Activated naive CD8-positive, alpha-beta T cell treated with anti-CD3 and anti-CD28 coated beads, Interleukin-2, amount 50 U/mL, for 16 hours (primary cell): ENCODE data around the gene PIGH.

Experiments used
- DNase-seq: peaks from one replicate; pipeline ENCODE4 v3.0.0-alpha.2; 2020; ENCODE audit warnings: low read depth, low spot score

PIGH gene

DNA sequence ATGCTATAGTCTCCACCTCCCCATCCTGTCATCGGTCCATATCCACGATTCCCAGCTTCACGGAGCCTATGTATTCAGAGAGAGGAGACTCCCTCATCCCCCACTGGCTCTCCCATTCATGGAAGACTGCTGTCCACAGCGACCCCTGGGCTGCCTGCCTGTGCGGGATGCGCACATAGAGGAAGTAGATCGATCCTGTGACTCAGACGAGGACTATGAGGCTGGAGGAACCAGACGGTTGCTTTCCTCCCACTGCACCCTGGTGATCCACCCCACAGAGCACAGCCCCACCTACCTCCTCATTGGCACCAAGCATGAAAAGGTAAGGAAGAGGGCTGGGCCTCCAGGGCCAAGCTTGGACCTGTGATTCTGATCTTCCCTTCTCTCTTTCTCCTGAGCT lies 24.4 kb downstream of the PIGH start:
- DNase-seq: no peak

GRCh38 chr14:67574806-67575205 lies 25.3 kb downstream of the PIGH start:
- DNase-seq: no peak

- DNase-seq: no peak
These were observed 25.9 kb downstream of the PIGH start for GRCh38 chr14:67574156-67574555.

DNA sequence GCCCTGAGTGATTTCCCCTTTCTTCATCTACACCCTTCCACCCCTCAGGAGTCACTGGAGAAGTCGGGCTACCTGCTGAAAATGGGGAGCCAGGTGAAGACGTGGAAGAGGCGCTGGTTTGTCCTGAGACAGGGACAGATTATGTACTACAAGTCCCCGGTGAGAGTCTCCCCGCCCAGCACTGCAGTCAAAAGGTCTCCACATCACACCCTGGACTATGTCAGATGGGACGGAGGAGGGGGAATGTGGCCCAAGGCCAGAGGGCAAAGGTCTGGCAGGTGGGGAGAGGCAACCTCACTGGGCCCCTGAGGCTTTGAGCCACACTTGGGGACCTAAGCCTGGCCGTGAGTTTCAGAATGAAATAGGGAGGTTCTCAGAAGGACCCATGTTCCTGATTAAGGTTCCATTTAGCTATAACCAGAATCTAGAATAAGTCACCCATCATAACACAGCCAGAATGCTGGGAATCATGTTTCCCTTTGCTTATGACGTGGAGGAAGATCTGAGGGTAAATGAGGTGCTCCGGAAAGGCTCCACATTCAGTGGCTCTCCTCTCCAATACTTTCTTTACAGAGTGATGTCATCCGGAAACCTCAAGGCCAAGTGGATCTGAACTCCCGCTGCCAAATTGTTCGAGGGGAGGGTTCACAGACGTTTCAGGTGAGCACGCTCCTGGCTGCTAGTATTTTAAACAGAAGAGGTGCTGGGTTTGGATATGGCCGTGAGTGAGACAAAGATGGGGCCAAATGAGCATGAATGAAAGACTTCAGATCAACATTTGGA lies 26.6 kb downstream of the PIGH start:
- no peak for DNase-seq

DNA sequence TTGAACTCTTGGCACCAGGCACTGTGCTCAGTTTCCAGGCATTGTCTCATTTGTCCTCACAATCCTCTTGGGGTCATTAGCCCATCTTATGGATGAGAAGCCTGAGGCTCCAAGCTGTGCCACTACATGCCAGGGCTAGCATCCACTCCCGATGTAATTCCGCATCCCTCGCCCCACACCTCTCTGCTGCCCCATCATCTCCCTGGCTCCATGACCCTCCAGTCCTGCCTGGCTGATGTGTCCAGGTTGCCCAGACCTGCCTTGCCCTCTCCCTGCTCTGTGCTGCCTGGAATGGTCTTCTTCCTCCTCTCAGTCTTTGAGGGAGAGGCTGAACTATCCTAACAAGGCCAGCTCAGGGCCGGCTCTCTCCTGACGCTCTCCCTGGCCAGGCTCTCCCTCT lies 27.5 kb downstream of the PIGH start:
- no peak for DNase-seq

GRCh38 chr14:67571991-67572323 lies 28.1 kb downstream of the PIGH start:
- DNase-seq: no peak

DNA sequence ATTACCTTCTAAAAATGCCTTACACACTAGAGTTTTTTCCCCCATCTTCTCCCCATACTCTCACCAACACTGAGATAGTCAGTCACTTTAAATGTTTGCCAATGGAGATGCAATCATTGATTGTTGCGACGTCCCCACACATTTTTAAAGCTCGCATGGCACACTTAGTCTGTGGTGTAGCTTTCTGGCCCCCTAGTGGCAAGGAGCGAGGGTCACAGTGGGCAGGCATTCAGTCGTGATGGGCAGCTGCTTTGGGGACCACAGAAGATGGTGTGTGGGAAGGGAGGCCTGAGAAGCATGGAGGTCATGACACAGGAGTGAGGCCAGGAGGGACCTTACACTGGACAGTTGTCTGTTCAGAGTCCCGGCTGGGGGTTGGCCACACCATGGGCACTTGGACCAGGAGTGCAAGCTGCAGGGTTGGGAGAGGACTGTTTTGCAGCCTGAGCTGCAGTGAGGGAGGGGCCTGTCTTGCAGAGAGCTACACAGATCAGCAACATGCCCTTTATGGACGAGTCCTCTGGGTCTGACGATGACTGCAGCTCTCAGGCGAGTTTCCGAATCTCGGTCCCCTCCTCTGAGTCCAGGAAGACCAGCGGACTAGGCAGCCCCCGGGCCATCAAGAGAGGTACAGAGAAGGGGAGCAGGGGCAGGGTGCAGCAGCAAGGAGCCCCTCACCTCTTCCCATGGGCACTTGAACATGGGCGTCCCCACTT lies 28.6 kb downstream of the PIGH start:
- peak; percentile 28 for DNase-seq

- DNase-seq: no peak
These were observed 29.6 kb downstream of the PIGH start for GRCh38 chr14:67570453-67570852.

GRCh38 chr14:67569651-67570290 lies 30.3 kb downstream of the PIGH start:
- DNase-seq: no peak

DNA sequence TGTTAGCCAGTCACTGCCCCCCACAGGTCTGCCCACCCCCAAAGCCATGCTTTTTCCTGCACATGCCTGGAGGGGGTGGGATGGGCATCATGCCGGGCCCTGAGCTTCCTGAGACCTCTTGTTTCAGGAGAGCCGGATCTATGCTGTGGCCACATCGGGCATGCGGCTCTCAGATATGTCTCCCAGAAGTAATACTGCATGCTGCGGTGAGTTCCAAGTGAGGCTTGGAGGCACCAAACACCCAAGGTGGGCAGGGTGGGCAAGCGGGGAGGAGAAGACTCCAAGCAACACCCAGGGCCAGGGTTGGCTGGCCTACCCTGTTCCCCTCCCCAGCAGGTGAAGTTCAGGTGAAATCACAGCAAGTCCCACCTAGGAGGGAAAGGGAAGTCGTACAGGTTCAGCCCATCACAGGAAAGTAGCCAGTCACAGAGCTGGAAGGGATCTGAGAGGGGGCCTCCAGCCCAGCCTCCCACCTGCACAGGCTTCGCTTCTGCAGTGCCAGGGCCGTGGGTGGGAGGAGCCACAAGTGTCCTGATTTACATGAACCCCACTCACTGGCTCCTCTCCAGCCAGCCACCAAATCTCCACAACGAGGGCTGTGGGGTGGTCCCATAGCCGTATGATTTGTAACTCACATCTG lies 30.9 kb downstream of the PIGH start:
- DNase-seq: no peak

- no peak for DNase-seq
These were observed 32.4 kb downstream of the PIGH start for GRCh38 chr14:67567654-67568053.

- no peak for DNase-seq
These were observed 33.2 kb downstream of the PIGH start for GRCh38 chr14:67566908-67567307.

DNA sequence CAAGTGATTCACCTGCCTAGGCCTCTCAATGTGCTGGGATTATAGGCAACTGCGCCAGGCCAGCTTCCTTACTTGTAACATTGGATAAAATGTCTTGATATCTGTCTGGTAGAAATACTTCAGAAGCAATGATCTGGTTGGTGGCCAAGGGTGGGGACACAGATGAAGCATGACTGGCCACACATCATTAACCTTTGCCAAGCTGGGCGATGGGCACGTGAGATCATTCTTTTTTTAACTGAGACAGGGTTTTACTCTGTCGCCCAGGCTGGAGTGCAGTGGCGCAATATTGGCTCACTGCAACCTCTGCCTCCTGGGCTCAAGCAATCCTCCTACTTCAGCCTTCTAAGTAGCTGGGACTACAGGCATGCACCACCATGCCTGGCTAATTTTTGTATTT lies 35.8 kb downstream of the PIGH start:
- no peak for DNase-seq

- DNase-seq: no peak
These were observed 37.3 kb downstream of the PIGH start for GRCh38 chr14:67562776-67563150.

DNA sequence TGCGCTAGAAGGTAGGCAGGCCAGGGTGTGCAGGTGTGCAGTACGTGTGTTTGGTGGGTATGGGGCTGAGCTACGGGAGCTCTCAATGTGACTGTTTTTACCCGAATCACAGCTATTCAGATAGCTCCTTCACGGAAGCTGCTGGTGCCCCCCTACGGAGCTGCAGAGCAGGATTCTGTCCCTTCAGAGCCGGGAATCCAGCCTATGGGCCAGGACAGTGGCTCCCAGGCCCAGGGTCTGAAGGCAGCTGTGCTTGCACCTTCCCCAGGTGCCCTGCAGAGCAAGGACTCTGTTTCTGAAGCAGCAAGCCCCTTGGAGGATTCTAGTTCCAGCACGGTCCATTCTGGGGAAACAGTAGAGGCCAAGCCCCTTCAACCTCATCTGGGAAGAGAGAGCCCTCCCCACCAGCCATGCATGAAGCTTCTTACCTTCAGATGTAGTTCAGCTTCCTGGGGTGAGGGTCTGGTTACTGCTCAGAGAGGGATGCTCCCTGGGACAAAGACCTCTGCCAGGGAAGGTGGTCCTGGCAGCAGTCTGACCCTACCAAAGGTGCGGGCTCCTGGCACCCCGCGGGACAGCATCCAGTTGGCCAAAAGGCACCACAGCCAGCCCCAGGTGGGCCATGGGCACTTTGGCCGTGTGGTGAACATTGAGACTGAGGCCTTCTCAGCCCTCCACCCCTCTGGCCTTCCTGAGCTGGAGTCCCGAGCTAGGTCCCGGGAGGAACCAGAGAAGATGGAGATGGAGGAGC lies 37.9 kb downstream of the PIGH start:
- DNase-seq: no peak

- DNase-seq: no peak
These were observed 40.4 kb downstream of the PIGH start for GRCh38 chr14:67559639-67560038.

- DNase-seq: no peak
These were observed 42.4 kb downstream of the PIGH start for GRCh38 chr14:67557656-67558055.

DNA sequence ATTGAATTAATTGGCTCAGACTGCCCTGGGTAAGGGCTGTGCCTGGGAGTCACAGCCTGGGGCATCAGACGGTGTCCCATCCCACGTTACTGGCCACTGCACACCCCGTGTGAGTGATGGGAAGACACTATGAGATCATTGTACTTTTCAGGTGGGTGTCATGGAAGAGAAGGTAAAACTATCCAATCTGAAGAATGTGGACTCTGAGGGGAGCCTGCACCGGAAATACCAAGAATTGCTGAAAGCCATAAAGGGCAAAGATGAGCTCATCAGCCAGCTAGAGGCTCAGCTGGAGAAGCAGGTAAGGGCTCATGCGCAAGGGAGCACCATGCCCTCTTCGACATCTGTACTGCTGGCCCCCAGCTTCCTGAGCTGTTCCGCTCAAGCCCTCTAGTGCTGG lies 43.0 kb downstream of the PIGH start:
- DNase-seq: no peak

DNA sequence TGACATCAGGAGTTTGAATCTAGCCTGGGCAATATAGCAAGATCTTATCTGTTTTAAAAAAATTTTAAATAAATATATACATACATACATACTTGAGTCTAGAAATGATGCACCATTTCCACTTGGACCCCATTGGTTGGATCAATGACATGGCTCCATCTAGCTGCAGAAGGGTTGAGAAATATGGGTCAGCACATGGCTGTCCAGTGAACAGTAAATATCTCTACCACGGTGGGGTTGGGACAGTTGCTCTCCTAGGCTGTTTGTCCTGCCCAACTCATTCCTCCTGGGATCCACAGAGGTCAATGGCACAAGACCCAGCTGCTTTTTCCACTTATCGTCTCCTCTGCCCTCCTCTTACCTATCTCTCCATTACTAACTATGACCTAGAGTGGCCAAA lies 43.4 kb downstream of the PIGH start:
- no peak for DNase-seq

DNA sequence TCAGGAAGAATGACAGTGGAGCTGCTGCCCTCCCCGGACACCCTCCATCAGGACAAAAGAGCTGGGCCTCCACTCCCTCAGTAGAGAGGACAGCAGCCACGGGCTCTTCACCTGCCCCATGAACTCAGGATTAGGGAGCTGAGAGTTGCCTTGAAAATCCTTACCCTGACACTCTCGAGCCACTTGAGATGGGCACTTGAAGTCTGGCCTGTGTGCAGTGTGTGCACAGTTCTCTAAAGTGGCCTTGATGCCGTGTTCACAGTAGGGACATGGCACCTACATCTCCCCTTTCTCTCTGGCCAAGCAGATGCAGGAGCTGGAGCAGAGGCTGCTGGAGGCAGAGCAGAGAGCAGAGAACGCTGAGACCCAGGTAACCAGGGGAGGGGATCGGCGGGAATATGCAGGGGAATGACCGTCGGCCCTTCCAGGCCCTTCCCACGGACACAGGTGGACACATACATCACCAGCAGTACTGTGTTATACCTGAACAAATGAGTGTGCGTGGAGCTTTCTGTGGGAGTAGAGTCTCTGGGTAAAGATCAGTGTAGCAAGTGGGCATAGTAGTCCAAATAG lies 44.5 kb downstream of the PIGH start:
- DNase-seq: no peak

GRCh38 chr14:67554341-67554740 lies 45.7 kb downstream of the PIGH start:
- no peak for DNase-seq
